ENCODE data around the gene KNOP1.
A peak's percentile ranks its signal among the peaks of the same experiment; 100 is the strongest.

Gene KNOP1

DNA sequence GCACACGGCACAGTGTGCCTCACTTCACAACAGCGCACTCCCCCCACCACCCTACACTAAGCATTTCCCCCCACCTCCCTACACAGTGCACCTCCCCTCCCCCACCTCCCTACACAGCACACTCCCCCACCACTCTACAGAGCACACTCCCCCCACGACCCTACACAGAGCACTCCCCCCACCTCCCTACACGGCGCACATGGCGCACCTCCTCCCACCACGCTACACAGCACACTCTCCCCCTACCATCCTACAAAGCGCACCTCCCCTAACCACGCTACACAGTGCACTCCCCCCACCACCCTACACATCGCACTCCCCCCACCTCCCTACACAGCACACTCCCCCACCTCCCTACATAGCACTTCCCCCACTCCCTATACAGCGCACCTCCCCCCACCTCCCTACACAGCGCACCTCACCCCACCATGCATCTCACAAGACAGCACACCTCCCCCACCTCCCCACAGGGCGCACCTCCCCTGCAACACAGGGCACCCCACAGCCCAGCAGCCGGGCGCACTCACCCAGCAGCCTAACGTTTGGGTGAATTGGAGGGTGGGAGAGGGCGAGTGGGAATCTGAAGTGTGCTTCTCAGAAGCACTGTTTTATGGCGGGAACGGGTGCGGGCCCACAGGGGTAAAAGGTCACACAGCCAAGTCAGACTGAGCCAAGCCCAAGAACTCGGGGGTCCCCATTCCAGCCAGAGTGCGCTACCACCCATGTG, 10.3 kb downstream of the KNOP1 start:
- no peak for TF ChIP-seq POLR2A (IDR thresholded peaks at IDR 0.05; ENCODE audit: low read depth, low read length)
- no peak for FAIRE-seq
- no peak for DNase-seq (ENCODE audit: insufficient read length, low spot score)

- DNase-seq (ENCODE audit: insufficient read length, low spot score) = no peak
- no peak for FAIRE-seq
- TF ChIP-seq POLR2A (IDR thresholded peaks at IDR 0.05; ENCODE audit: low read depth, low read length) = no peak
Measured at GRCh38 chr16:19706846-19707245, 11.2 kb downstream of the KNOP1 start.

GRCh38 chr16:19705843-19706242, 12.2 kb downstream of the KNOP1 start:
- FAIRE-seq (no peak), DNase-seq (ENCODE audit: insufficient read length, low spot score) (no peak)
- TF ChIP-seq POLR2A (IDR thresholded peaks at IDR 0.05; ENCODE audit: low read depth, low read length) = no peak

DNA sequence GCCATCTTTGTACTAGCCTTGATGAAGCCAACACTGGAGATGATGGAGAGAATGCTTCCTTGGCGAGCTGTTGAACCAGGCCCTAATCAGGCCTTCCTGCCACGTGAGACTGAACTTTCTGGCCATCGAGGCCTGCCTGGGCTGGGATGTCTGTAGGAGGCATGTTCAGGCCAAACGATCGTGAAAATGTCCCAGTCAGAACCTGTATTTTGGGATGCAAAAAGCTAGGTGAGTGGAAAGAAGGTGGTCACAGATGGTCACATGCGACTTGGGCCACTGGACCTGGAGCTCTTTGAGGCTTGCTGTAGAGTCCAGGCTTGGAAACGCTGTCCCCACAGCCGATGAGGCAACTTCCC, 12.9 kb downstream of the KNOP1 start:
- DNase-seq (ENCODE audit: insufficient read length, low spot score) = no peak
- FAIRE-seq = no peak
- no peak for TF ChIP-seq POLR2A (IDR thresholded peaks at IDR 0.05; ENCODE audit: low read depth, low read length)

GRCh38 chr16:19704321-19705145, 13.5 kb downstream of the KNOP1 start:
- DNase-seq (ENCODE audit: insufficient read length, low spot score) (no peak), FAIRE-seq (no peak)
- no peak for TF ChIP-seq POLR2A (IDR thresholded peaks at IDR 0.05; ENCODE audit: low read depth, low read length)

DNA sequence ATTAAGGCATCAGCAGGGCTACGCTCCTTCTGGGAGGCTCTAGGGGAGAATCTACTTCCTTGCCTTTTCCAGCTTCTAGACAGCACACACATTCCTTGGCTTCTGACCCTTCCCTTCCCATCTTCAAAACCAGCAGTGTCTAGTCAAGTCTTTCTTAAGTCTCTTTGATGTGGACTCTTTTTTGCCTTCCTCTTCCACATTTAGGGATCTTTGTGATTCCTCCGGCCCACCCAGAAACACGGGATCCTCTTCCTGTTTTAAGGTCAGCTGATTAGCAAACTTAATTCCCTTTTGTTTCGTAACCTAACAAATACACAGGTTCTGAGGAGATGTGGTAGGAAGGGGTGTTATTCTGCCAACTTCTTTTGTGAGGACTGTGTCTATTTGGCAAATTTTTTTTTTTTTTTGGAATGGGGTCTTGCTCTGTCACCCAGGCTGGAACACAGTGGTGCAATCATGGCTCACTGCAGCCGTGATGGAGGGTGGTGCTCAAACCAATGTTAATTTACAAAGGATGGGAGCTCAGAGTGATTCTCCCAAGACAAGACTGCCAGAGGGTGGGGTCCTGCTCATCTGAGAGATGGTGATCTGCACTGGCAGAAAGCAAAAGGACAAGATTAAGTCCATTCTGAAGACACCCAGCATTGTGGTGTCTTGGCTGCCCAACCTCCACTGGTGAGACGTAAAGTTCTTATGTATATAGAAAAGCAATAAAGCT, 14.7 kb downstream of the KNOP1 start:
- no peak for FAIRE-seq
- TF ChIP-seq POLR2A (IDR thresholded peaks at IDR 0.05; ENCODE audit: low read depth, low read length) = no peak

DNA sequence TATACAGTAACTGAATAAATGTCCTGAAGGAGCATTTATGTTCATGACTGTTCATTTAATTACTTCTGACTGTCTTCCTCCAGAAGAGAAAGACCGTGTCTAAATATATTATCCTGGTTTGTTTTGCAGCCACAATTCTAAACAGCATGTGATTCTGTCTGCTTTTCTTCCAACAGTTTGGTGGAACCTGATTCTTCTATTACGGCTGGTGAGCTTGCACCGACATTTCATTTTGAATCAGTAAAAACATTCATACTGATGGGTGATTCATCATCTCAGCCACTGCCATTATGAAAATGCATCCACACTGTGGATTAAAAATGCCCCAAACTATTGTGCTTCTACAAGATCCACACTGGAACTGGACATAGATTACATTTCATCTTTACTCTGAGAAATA, 16.9 kb downstream of the KNOP1 start:
- DNase-seq (ENCODE audit: insufficient read length, low spot score) (no peak), FAIRE-seq (no peak)
- TF ChIP-seq POLR2A (IDR thresholded peaks at IDR 0.05; ENCODE audit: low read depth, low read length) = no peak

More for the DNA sequence above, 14.7 kb downstream of the KNOP1 start:
- DNase-seq (ENCODE audit: insufficient read length, low spot score) = no peak

DNA sequence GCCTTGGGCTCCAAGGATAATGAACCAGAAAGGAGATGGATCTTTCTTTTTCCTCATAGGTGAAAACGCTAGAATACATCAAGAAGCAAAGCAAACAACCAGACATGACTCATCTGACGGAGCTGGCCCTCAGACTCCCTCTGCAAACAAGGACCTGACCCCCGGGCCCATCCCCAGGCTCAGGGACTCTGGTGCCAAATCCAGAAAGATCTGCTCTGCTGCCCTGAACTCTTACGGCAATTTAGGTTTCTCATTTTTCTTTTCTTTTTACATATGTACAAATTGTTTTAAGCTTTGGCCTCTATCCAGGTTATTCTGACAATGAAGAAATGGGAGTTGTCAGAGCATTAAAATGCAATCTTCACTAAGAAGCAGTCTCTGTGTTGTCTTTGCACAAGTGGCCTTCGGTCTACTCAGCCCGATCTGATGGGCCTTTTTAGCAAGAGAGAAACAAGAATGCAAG, 17.7 kb downstream of the KNOP1 start:
- TF ChIP-seq POLR2A (IDR thresholded peaks at IDR 0.05; ENCODE audit: low read depth, low read length) = no peak
- FAIRE-seq (no peak), DNase-seq (ENCODE audit: insufficient read length, low spot score) (no peak)

- no peak for TF ChIP-seq POLR2A (IDR thresholded peaks at IDR 0.05; ENCODE audit: low read depth, low read length)
- FAIRE-seq (no peak), DNase-seq (ENCODE audit: insufficient read length, low spot score) (no peak)
Measured at GRCh38 chr16:19699472-19699871, 18.6 kb downstream of the KNOP1 start.

- FAIRE-seq (no peak), DNase-seq (ENCODE audit: insufficient read length, low spot score) (no peak)
- no peak for TF ChIP-seq POLR2A (IDR thresholded peaks at IDR 0.05; ENCODE audit: low read depth, low read length)
Measured at GRCh38 chr16:19698480-19699465, 19.3 kb downstream of the KNOP1 start.

GRCh38 chr16:19697756-19698318, 20.2 kb downstream of the KNOP1 start:
- no peak for FAIRE-seq
- TF ChIP-seq POLR2A (IDR thresholded peaks at IDR 0.05; ENCODE audit: low read depth, low read length) = no peak
- DNase-seq (ENCODE audit: insufficient read length, low spot score) = no peak

DNA sequence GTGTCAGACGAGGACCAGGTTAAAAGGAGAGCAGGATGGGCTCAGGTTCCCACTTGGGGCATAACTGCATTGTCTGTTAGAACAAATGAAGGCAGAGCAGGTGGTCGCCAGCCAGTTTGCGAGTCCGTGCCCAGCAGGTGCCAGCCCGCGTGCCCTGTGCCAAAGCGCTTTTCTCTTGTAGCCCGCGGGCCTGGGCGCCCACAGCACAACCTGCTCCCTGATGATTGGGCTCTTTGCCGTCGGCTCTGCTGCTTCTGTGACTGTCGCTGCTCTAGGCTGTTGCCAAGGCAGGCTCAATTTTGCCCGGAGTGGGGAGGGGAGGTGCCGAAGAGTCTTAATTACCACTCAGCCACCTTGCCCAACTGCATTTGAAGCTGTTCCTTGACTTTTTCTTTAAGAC, 21.1 kb downstream of the KNOP1 start:
- DNase-seq (ENCODE audit: insufficient read length, low spot score) (no peak), FAIRE-seq (no peak)
- TF ChIP-seq POLR2A (IDR thresholded peaks at IDR 0.05; ENCODE audit: low read depth, low read length) = no peak

DNA sequence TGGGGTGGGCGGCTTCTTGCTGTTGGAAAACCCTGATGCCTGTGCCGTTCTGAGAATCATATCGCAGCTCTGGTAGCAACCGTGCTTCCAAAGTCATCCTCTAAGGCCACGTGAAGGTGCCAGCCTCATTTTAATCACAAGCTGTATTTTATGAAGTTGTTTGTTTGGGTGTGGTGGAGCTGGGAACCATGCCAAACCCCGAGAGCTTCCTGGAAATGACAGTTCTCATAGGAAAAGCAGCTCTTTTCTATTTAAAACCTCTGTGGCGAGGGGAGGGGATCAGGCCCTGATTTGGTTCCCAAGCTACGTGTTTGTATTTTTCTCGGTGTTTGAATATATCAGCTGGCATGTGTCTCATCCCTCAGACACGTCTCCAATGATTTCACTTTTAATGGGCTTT, 21.7 kb downstream of the KNOP1 start:
- TF ChIP-seq POLR2A (IDR thresholded peaks at IDR 0.05; ENCODE audit: low read depth, low read length) = no peak
- FAIRE-seq (no peak), DNase-seq (ENCODE audit: insufficient read length, low spot score) (peak; percentile 42)
